B cell (primary cell): ENCODE measurements around the gene SRRM5.

Source experiments
- CTCF ChIP-seq: fragments of 200-600 bp; IDR thresholded peaks from one replicate; pipeline ENCODE4 v1.8.0; 2022; ENCODE audit warnings: antibody characterized with exemption, mild to moderate bottlenecking
- EZH2 ChIP-seq: IDR thresholded peaks from 2 replicates; pipeline ENCODE4 v1.6.1; 2012; ENCODE audit warnings: borderline replicate concordance, low read depth, mild to moderate bottlenecking, moderate library complexity, low read length; ENCODE audit not compliant: insufficient read depth, poor library complexity, severe bottlenecking

- TF ChIP-seq CTCF (no peak), EZH2 (no peak)
These were observed 5.1 kb downstream of the SRRM5 start for GRCh38 chr19:43616954-43617353.
